Measurements from ENCODE around the gene HHIPL1. TPM values are rescaled to one million over a fixed set of nuclear protein-coding genes. Genes with fewer than 3 reads are reported as not detected.

The HHIPL1 gene
- total and polyA plus RNA-seq, 2 donors (not counting 3 experiments of a cell fraction or from before 2014, with no cell fraction given) = 1.3 to 2.1 TPM

- dilution Hi-C loops (cut with MboI; ENCODE audit: extremely low pct_ligation_motif_present, low sequenced_read_pairs) (no loop called here), intact Hi-C loops (cut with micrococcal nuclease) (no loop called here)
- POLR2A ChIA-PET = interaction anchor here (0.7 kb wide), 1 partner anchor 221 kb away, joined by 3 read pairs; no protein-coding TSS in a partner anchor
- Histone ChIP-seq H3K27me3 (ENCODE audit: control insufficient read depth in 2 of 2, insufficient read depth in 2 of 2, low read length in 2 of 2) (peaks cover 8 to 13% of the 10 kb centered on the region in 2 experiments), H3K4me3 (replicated peaks in 1 of 3; ENCODE audit: insufficient read depth in 1 of 3, low read depth in 1 of 3, low read length in 3 of 3) (no peak overlapping the region), H4K20me1 (replicated peaks; ENCODE audit: control insufficient read depth, extremely low read depth, insufficient read depth, low read length) (no peaks in the 10 kb centered on the region), H3K79me2 (ENCODE audit: control insufficient read depth, insufficient read depth, low read length) (no peaks in the 10 kb centered on the region), H3K4me1 (ENCODE audit: control insufficient read depth, extremely low read depth, insufficient read depth, low read length) (no peaks in the 10 kb centered on the region), H3K9me3 (replicated peaks; ENCODE audit: control insufficient read depth, insufficient read depth, low read length) (no peaks in the 10 kb centered on the region), H3K36me3 (ENCODE audit: control insufficient read depth in 2 of 2, extremely low read depth in 1 of 2, insufficient read depth in 2 of 2, low read length in 2 of 2) (no peaks in the 10 kb centered on the region), H3K9ac (replicated peaks; ENCODE audit: extremely low read depth, insufficient read depth, low read length) (no peak overlapping the region), H2AFZ (ENCODE audit: low read depth, low read length) (no peak overlapping the region), H3K9me1 (replicated peaks; ENCODE audit: control insufficient read depth, extremely low read depth, insufficient read depth, low read length) (no peaks in the 10 kb centered on the region), H3K4me2 (ENCODE audit: insufficient read depth, low read length) (no peak overlapping the region), H3K27ac (ENCODE audit: insufficient read depth, low read depth, low read length) (no peak overlapping the region)
- no peak for TF ChIP-seq MYC (IDR thresholded peaks at IDR 0.05; ENCODE audit: low read depth, low read length)
- no peak for TF ChIP-seq POLR2A (IDR thresholded peaks at IDR 0.05; ENCODE audit: low read depth, low read length)
- BruUV-seq (replicated peaks) = no TSS peak
- DNase-seq (ENCODE audit: low read depth, low spot score) = no peak
- CTCF ChIA-PET = interaction anchor here (0.8 kb wide), 1 partner anchor 9 kb away, joined by 3 read pairs; no protein-coding TSS in a partner anchor
- no peak for FAIRE-seq
Observed at GRCh38 chr14:99696929-99697328, 52.0 kb downstream of the HHIPL1 start.

GRCh38 chr14:99698236-99698635 lies 53.3 kb downstream of the HHIPL1 start:
- Histone ChIP-seq H3K4me3 (replicated peaks in 1 of 3; ENCODE audit: insufficient read depth in 1 of 3, low read depth in 1 of 3, low read length in 3 of 3) (no peak overlapping the region), H3K27ac (ENCODE audit: insufficient read depth, low read depth, low read length) (no peak overlapping the region), H2AFZ (ENCODE audit: low read depth, low read length) (no peak overlapping the region), H4K20me1 (replicated peaks; ENCODE audit: control insufficient read depth, extremely low read depth, insufficient read depth, low read length) (no peaks in the 10 kb centered on the region), H3K4me2 (ENCODE audit: insufficient read depth, low read length) (no peak overlapping the region), H3K9ac (replicated peaks; ENCODE audit: extremely low read depth, insufficient read depth, low read length) (no peak overlapping the region), H3K27me3 (ENCODE audit: control insufficient read depth in 2 of 2, insufficient read depth in 2 of 2, low read length in 2 of 2) (peaks cover 6 to 13% of the 10 kb centered on the region in 2 experiments), H3K9me1 (replicated peaks; ENCODE audit: control insufficient read depth, extremely low read depth, insufficient read depth, low read length) (no peaks in the 10 kb centered on the region), H3K4me1 (ENCODE audit: control insufficient read depth, extremely low read depth, insufficient read depth, low read length) (no peaks in the 10 kb centered on the region), H3K9me3 (replicated peaks; ENCODE audit: control insufficient read depth, insufficient read depth, low read length) (no peaks in the 10 kb centered on the region), H3K79me2 (ENCODE audit: control insufficient read depth, insufficient read depth, low read length) (no peaks in the 10 kb centered on the region), H3K36me3 (ENCODE audit: control insufficient read depth in 2 of 2, extremely low read depth in 1 of 2, insufficient read depth in 2 of 2, low read length in 2 of 2) (no peaks in the 10 kb centered on the region)
- dilution Hi-C loops (cut with MboI; ENCODE audit: extremely low pct_ligation_motif_present, low sequenced_read_pairs) = no loop called here
- intact Hi-C loops (cut with micrococcal nuclease) = no loop called here
- no peak for FAIRE-seq
- DNase-seq (ENCODE audit: low read depth, low spot score) = no peak
- no peak for TF ChIP-seq MAX (IDR thresholded peaks at IDR 0.05; ENCODE audit: insufficient read depth, insufficient read length)
- TF ChIP-seq JUN (IDR thresholded peaks at IDR 0.05; ENCODE audit: borderline replicate concordance, insufficient read depth, insufficient read length, low read depth) = no peak
- no peak for TF ChIP-seq CTCF (IDR thresholded peaks at IDR 0.05; ENCODE audit: extremely low read depth in 1 of 2, insufficient read depth in 1 of 2, low read depth in 1 of 2, low read length in 2 of 2)
- TF ChIP-seq MYC (IDR thresholded peaks at IDR 0.05; ENCODE audit: low read depth, low read length) = no peak
- no peak for TF ChIP-seq GATA2 (IDR thresholded peaks at IDR 0.05; ENCODE audit: insufficient read depth, insufficient read length, low read depth, low read length)
- no peak for TF ChIP-seq EZH2 (IDR thresholded peaks at IDR 0.05; ENCODE audit: borderline replicate concordance, low read depth, low read length, severe bottlenecking)
- TF ChIP-seq POLR2AphosphoS5 (IDR thresholded peaks at IDR 0.05; ENCODE audit: insufficient read depth, low read depth, low read length) = no peak
- TF ChIP-seq POLR2A (IDR thresholded peaks at IDR 0.05; ENCODE audit: low read depth, low read length) = no peak
- TF ChIP-seq FOS (IDR thresholded peaks at IDR 0.05; ENCODE audit: borderline replicate concordance, insufficient read depth, low read length) = no peak
- ChIA-PET CTCF (interaction anchor here (1.1 to 3.1 kb wide), 2 partner anchors 10 to 186 kb away, joined by 3 to 14 read pairs; no protein-coding TSS in a partner anchor), POLR2A (no interaction called here)
- no TSS peak for BruUV-seq (replicated peaks)

Data from endothelial cell of umbilical vein (primary cell).